Mucosa of gallbladder (tissue), 1 donor: ENCODE results near the gene KIF20A. TPM values are rescaled to one million over a fixed set of nuclear protein-coding genes. Genes with fewer than 3 reads are reported as not detected.
"Not testable (repeated sequence)": the region's sequence is repeated elsewhere in the genome, so short reads cannot be mapped to it uniquely, and the experiment has no call there.

Source experiments
- DNase-seq: peaks from one replicate; pipeline ENCODE4 v3.0.0-alpha.2; 2020; ENCODE audit warnings: low spot score
- total RNA-seq: library from RNA; stranded (reverse); gene quantifications from one replicate; pipeline ENCODE4 v1.2.1, GENCODE V29; 2021
- donor health status: DM: no; HTN: no; CAD: no.

KIF20A gene
- total RNA-seq, result 1.5 TPM

DNA sequence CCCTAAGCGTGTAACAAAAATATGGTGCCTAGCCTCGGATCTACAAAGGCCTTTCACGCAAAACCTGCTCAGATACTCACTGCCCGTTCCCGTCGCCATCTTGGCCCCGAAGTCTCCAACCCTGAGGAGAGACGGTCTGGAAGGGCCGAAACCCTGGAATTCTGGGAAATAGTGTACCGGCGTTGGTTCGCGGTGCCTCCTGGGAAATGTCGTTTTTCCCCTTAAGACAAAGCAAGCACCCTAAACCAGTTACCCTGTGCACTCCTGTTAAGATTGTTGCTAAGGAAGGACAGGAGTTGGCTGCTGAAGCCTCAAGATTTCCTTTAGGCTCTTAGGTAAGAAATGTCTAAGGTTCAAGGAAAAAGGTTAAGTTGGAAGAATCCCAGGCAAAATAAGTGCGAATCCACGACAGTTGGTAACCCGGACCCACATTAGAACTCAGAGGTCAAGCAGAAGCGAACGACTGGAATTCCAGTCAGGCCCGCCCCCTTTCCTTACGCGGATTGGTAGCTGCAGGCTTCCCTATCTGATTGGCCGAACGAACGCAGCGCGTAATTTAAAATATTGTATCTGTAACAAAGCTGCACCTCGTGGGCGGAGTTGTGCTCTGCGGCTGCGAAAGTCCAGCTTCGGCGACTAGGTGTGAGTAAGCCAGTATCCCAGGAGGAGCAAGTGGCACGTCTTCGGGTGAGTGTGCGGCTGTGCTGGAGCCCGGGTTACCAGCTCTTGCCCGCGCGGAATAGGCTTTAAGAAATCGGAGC lies at the start of gene KIF20A, which contains the start of gene BRD8:
Gene KIF20A (plus strand): TSS at position 597 of the 761 bp plus-strand sequence. CDS start 569 bp downstream, outside the sequence.
Gene BRD8 (minus strand): TSS at position 115 of the 761 bp plus-strand sequence. CDS start 16 bp downstream, at position 99.
- peak; percentile 97 for DNase-seq

DNA sequence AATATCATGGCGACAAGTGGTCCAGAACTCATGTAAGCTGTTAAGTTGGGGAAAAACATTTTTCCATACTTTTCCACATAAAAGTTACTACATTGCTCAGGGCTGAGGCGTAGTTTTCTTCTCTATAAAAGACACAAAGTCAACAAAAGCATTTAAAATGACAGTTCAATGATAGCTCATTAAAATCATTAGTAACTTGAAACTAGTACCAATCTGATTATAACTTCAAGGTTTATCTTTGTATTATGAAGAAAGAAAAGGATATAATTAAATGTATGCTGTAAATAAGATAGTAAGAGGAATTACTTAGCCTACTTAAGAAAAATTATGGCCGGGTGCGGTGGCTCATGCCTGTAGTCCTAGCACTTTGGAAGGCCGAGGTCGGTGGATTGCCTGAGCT lies 49.6 kb upstream of the KIF20A start:
- DNase-seq, result no peak

DNA sequence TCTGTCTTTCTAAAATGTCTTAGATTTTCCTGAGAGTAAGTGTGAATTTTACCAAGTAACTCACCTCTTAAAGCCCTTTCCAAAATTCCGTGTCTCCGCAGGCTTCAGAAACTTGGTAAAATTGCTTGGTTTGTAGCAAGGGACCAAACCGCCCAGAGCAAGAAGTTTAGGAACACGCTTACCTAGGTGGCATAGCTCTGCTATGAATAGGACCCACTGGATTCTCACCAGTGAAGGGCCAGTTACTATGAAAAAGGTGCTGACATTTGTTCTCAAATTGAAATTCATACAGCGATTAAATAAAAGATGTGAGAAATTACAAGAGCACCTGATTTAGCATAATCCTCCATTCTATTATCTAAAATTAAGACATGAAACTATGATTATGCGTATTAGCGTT lies 46.4 kb upstream of the KIF20A start:
- no peak for DNase-seq

DNA sequence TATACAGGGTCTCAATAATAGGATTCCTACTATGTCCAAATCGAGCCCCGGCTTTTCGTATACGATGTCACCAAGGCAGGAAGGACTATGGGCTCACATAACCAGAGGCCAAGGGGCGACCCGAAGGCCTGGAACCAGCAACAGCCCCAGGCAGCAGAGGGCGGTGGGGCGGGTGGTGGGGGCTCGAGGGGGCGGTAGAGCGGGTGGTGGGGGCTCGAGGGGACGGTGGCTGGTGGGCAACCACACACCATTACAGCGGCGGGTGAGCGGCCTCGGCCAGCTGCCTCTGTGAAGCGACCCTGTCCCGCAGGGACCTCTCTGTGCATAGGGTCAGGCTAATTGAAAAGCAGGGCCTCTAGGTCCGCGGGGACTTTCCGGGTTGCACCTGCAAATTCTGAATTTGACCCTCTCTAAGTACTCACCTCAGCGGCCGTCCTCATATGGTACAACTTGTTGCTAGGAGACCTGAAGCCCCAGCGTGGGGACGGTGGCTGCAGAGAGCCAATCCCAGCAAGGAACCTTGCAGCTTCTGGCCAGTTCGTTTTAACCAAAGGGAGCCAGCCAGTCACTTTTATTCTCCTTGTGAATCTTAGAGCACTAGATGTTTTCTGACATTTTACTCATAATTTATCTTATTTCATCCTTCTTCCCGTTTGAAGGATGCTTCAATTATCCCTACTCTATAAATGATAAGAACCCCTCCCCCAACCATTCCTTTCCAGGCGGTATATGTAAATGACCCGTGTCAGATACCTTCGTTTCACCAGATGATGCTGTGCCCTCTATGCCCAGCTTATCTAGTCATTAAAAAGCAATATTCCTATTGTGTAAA lies 39.7 kb upstream of the KIF20A start, which contains the start of gene NME5:
Gene NME5 (minus strand): TSS at position 480 of the 832 bp plus-strand sequence. CDS start 648 bp downstream, outside the sequence.
- DNase-seq, result peak; percentile 79

DNA sequence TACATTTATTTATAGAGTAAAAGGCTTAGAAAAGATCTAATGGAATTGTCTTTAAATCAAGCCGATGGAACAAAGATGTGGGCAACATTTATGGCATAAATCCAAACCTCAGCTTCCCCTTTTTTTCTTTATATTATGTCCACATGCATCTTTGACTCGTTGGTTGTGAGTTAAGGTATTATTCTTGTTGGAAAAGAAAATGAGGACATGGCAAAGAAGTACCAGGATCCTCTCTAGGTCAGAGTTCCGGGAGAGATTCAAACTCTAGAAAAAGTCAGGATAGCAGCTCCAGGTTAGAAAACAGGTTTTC lies 39.2 kb upstream of the KIF20A start:
- no peak for DNase-seq

DNA sequence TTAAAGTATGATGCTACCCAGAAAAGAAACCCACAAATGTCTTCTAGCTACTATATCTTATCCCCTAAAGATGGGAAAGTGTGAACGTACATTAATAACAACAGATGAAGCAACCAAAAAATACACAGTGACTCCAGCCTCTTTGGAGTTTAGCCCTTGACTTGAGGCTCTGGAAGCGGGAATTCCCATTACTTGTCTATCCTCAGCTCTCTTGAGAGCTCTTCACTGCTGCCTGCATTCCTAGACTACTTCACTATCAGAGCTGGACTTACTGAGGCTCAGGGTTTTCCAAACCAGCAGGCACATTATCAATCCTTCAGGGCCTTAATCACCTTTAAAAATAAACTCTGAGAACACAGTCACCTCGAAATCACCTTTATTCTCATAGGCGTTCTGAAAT lies 38.6 kb upstream of the KIF20A start:
- DNase-seq, result no peak

DNA sequence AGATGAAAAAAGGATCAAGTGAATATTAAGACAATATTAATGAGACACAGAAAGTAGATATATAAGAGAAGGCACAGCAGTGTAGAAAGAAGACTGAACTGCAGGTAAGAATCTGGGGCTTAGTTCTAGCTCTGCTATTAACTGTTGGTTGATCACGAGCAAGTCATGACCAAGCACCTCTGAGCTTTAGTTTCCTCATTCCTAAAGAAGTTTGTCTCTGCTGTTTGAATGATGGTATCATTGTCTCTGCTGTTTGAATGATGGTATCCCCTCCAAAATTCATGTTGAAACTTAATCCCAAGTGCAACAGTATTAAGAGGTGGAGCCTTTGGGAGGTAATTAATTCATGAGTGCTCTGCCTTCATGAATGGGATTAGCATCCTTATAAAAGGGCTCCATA lies 37.2 kb upstream of the KIF20A start:
- DNase-seq, result no peak

DNA sequence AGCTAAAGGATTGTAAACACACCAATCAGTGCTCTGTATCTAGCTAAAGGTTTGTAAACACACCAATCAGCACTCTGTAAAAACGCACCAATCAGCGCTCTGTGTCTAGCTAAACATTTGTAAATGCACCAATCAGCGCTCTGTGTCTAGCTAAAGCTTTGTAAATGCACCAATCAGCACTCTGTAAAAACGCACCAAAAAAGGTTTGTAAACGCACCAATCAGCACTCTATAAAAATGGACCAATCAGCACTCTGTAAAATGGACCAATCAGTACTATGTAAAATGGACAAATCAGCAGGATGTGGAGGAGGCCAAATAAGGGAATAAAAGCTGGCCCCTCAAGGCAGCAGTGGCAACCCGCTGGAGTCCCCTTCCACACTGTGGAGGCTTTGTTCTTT lies 35.3 kb upstream of the KIF20A start:
- DNase-seq, result not testable (repeated sequence)

DNA sequence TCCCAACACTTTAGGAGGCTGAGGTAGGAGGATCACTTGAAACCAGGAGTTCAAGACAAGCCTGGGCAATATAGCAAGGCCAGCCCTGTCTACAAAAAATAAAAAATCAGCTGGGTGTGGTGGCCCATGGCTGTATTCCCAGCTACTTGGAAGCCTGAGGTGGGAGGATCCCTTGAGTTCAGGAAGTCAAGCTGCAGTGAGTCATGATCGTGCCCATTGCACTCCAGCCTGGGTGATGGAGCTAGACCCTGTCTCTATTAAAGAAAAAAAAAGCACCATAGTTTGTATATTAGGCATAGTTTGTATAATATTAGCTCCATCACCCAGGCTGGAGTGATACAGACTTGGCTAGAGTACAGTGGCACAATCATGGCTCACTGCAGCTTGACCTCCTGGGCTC lies 30.1 kb upstream of the KIF20A start:
- peak; percentile 38 for DNase-seq

DNA sequence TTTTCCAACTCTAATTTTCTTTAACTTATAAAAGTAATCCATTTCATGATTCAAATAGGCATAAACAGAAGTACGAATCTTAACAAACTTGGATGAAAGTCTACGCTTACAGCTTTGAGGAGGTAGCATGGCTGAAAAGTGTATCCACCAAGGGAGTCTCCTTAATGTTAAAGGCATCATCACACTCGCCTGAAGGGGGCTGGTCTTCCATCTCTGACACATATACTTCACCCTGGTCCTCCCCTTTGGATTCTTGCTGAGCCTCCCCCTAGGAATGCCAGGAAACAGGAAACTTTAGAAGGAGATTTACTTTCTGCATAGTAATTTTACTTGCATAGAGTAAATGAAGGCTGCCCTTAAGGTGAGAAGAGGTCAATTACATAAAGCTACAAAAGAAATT lies 29.4 kb upstream of the KIF20A start:
- DNase-seq, result no peak

DNA sequence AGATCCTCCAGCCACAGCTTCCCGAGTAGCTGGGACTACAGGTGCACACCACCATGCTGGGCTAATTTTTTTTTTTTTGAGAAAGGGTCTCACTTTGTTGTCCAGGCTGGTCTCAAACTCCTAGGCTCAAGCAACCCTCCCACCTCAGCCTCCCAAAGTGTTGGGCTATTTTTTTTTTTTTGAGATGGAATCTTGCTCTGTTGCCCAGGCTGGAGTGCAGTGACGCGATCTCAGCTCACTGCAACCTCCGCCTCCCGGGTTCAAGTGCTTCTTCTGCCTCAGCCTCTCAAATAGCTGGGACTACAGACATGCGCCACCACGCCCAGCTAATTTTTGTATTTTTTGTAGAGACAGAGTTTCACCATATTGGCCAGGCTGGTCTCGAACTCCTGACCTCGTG lies 22.9 kb upstream of the KIF20A start:
- not testable (repeated sequence) for DNase-seq

DNA sequence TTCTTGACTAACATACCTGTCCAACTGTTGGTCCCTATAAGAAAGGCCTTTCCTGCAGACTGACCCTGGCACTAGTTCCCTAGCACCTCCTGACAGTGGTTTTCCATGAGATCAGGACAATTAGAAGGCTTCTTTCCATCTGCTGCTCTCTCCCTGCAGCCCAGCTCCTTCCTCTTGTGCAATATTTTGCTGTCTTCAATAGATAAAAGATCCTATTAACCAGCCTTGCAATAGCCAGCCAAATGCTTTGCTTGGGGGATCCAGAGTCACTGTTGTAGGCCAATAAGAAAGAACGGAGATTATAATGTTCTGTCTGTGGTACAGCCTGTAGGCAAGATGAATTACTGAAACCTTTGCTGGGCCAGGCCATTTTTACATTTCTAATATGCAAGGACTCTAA lies 21.3 kb upstream of the KIF20A start:
- DNase-seq, result no peak

DNA sequence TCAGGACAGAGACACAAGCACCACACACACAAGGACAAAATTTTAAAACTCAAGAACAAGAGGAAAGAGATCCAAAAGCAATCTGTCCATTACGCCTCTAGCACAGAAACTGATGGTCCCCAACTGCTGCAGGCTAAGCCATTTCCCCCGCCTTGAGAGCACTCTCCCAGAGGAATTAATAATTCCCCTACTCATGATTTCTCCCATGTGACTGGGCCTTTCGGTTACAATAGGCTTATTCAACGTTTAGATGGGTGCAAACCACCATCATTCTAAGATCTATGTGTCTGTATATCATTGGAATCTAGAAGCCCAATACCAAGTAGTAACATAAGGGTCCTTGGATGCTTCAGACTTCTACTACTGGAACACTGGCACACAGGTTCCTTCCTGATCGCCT lies 19.2 kb upstream of the KIF20A start:
- no peak for DNase-seq

DNA sequence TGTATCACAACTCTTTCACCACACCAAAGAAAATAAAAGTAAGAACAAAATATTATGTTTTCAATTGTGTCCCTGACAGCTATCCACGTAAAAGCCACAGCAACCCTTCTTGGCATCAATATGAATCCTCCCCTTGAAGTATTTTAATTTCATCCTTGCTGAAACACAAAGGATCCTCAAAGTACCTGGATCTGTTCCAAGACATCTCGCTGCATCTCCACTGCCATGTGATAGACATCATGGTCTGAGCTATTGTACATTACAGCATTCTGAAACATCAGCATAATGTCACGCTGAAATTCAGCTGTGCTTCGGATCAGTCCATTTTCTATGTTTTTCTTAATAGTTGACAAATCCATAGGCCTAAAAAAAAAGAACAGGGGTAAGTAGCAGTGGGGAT lies 18.2 kb upstream of the KIF20A start:
- no peak for DNase-seq

DNA sequence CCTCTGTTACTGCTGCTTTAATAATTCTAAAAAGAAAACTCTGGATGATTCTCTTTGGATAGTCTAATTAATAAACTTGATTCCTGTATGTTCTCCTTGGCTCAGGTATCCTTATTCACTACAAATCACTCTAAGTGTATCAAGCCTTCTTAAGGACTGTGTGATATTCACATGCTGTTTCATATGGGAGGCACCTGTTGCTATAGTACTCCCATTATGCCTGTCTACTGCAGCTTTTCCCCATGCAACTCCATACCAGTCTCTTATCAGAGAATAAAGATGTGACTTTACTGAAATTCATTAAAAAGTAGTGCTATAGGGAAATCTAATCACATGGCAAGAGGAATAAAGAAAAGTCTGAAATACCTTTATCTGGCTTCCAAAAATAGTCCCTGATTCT lies 15.2 kb upstream of the KIF20A start:
- DNase-seq, result no peak

DNA sequence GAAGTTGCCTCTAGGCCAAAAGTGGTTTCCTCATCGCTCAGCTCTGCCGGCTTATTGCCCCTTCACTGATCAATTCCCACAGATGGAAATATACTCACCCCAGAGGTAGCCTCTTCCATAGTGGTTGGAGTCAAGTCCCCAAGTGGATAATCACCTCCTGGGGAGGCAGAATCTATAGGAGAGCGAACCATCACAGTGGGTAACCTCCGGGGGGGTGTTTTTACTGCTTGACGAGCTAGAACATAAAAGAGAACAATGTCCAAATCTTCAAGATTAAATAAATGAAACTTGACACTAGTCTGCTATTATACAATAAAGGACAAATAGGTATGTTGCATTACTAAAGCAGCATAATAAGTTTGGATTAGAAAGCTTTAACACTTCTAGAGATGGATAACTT lies 9.8 kb upstream of the KIF20A start:
- DNase-seq, result no peak

DNA sequence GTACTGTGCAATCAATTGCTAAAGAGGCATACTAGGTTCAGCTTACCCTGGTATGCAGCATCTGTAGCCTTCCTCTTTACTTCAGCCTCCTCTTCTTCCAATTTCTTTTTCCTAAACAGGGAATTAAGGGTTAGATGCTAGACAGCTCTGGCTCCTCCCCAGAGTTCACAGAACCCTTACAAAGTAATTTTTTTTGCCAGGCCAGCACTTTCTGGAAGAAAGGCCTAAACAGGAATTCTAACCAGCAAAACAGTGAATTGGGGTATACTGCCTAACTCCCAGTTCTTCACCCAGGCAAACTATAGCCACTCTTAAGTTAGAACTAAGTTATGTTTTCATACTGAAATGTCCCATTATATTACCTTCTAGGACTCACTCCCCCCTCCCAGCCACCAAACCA lies 8.6 kb upstream of the KIF20A start:
- no peak for DNase-seq

DNA sequence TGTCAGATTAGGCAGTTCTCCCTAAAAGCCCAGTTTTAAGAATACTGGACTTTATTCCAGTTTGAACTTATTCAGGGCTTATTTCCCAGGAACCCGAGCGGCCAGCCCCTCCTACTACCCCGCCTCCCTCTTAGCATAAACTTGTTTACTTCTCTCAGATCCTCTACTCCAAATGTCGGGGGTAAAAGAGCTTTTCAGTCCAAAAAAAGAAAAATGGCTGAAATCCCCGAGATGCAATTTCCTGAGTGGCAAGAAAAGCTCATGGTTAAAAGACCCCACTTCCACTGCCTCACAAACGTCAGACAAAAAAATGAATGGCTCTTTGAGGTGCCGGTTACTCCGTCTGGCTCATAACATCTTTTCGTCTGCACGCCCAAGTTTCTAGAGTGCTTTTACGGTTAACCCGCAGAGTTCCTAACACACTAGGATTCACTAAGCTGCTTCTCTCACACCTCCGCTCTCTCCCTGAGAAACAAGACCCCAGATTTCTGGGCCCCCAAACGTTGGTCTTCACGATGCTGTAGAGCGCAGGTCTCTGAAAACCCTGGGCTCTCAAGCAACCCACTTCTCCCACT lies 884 bp upstream of the KIF20A start:
- DNase-seq, result peak; percentile 20

DNA sequence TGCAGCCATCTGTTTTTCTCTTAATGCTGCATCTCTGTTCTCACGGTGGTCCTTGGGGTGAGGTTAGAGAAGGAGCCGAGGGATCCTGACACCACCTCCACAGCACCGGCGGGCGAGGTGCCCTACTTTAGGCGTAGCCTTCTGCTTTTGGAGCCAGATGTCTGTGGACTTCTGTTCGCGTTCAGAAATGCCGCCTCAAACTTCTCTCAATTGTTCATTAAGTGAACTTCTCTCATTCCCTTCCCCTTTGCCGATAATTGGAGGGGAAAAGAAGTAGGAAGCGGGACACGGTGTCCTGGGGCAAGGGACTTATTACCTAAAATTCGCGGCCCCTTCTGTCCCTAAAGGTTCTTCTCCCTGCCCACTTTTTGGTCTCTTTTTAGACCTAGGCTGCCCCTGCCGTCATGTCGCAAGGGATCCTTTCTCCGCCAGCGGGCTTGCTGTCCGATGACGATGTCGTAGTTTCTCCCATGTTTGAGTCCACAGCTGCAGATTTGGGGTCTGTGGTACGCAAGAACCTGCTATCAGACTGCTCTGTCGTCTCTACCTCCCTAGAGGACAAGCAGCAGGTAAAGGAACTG lies 455 bp downstream of the KIF20A start:
- no peak for DNase-seq

DNA sequence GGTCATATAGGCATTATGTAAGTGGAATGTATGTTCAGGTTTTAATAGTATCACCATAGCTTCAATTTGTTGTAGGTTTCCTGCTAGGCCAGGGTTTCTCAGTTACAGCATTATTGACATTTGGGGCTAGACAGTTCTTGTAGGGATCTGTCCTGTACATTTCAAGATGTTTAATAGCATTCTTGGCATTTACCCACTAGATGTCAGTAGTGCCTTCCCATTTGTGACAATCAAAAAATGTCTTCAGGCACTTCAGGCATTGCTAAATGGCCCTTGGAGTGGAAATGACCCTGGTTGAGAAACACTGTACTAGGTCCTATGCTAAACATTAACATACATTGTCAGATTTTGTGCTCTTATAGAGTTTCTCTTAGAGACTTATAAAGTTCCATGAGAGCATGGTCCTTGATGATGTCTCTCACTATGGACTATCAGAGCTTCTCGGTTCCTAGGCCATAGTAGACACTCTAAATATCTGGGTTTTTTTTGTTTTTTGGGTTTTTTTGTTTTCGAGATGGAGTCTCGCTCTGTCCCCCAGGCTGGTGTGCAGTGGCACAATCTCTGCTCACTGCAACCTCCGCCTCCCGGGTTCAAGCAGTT lies 1.4 kb downstream of the KIF20A start:
- no peak for DNase-seq

DNA sequence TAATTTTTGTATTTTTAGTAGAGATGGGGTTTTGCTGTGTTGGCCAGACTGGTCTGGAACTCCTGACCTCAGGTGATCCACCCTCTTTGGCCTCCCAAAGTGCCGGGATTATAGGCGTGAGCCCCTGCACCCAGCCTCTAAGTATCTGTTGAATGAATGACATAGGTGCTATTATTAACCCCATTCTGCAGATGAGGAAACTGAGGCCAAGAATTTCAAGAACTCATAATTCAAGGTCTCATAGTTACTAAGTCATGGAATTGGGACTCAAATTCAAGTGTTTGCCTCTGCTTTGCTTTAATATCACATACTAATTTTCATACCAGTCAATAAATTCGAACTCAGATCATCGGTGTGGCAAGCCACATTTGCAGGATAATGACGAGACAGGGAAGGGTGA lies 1.9 kb downstream of the KIF20A start:
- DNase-seq, result no peak

DNA sequence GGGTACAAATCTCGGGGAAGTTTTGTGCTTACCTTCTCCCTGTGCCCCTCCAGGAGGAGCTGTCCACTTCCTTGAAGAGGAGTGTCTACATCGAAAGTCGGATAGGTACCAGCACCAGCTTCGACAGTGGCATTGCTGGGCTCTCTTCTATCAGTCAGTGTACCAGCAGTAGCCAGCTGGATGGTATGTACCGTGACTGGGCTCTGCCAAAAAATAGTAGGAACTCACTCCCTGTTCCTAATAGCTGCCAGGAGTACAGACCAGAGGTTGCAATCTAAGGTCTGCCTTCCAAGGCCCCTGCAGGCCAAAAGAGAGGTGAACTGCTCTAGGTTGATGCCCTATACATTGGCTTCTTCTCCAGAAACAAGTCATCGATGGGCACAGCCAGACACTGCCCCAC lies 3.9 kb downstream of the KIF20A start:
- DNase-seq, result no peak
